Neural cell (in vitro differentiated cells): ENCODE measurements around the gene DTNBP1. TPM values are rescaled to one million over a fixed set of nuclear protein-coding genes. Genes with fewer than 3 reads are reported as not detected.

Experiments used
- H2AFZ ChIP-seq: fragments of 200-600, 300-800 bp; sonication (generic), shearing (Covaris generic); 2 replicates; pipeline ENCODE4 v1.6.0; 2014; ENCODE audit warnings: low read depth, mild to moderate bottlenecking, antibody characterized with exemption, low read length, moderate library complexity
- H3F3A ChIP-seq: fragments of 200-600 bp; shearing (Covaris generic); 2 replicates; pipeline ENCODE4 v1.6.1; 2016; ENCODE audit warnings: mild to moderate bottlenecking, moderate library complexity, mixed read lengths, antibody characterized with exemption, low read length; ENCODE audit not compliant: insufficient read depth, poor library complexity, severe bottlenecking
- H3K27ac ChIP-seq: fragments of 200-600, 300-800 bp; sonication (generic), shearing (Covaris generic); 2 replicates; pipeline ENCODE4 v1.5.1; 2014; ENCODE audit warnings: mild to moderate bottlenecking, low read length, moderate library complexity
- H3K27me3 ChIP-seq: fragments of 300-800, 200-600 bp; sonication (generic), shearing (Covaris generic); 2 replicates; pipeline ENCODE4 v1.6.0; 2014; ENCODE audit warnings: mild to moderate bottlenecking, low read depth, low read length, moderate library complexity; ENCODE audit not compliant: insufficient read depth
- H3K36me3 ChIP-seq: fragments of 300-800, 200-600 bp; sonication (generic), shearing (Covaris generic); 2 replicates; pipeline ENCODE4 v1.5.1; 2014; ENCODE audit warnings: mild to moderate bottlenecking, antibody characterized with exemption, low read length, moderate library complexity; ENCODE audit not compliant: insufficient read depth
- H3K4me2 ChIP-seq: fragments of 300-800, 200-600 bp; sonication (generic), shearing (Covaris generic); 2 replicates; pipeline ENCODE4 v1.6.0; 2014; ENCODE audit warnings: mild to moderate bottlenecking, low read length
- H3K4me3 ChIP-seq: fragments of 300-800, 200-600 bp; sonication (generic), shearing (Covaris generic); 2 replicates; pipeline ENCODE4 v1.5.1; 2014; ENCODE audit warnings: mild to moderate bottlenecking, low read length, moderate library complexity
- H3K79me2 ChIP-seq: fragments of 200-600 bp; shearing (Covaris generic); replicated peaks from 2 replicates; pipeline ENCODE4 v1.6.0; 2014; ENCODE audit warnings: mild to moderate bottlenecking, low read length, moderate library complexity; ENCODE audit not compliant: insufficient read depth
- H3K9ac ChIP-seq: fragments of 300-800, 200-600 bp; sonication (generic), shearing (Covaris generic); 2 replicates; pipeline ENCODE4 v1.6.1; 2016; ENCODE audit warnings: mild to moderate bottlenecking, low read length, mixed read lengths
- H3K9me2 ChIP-seq: fragments of 200-600 bp; shearing (Covaris generic); 2 replicates; pipeline ENCODE4 v1.6.1; 2016; ENCODE audit warnings: mild to moderate bottlenecking, low read length, mixed read lengths; ENCODE audit not compliant: insufficient read depth
- H3K9me3 ChIP-seq: fragments of 200-600, 300-800 bp; sonication (generic), shearing (Covaris generic); 2 replicates; pipeline ENCODE4 v1.6.1; 2016; ENCODE audit warnings: mild to moderate bottlenecking, mixed run types, low read length, moderate library complexity, mixed read lengths
- H4K20me1 ChIP-seq: fragments of 200-600 bp; shearing (Covaris generic); 2 replicates; pipeline ENCODE4 v1.6.1; 2016; ENCODE audit warnings: mild to moderate bottlenecking, mixed run types; ENCODE audit not compliant: insufficient read depth
- CTCF ChIP-seq: fragments of 450-650 bp; IDR thresholded peaks from 2 replicates; pipeline ENCODE4 v1.5.1; 2014; ENCODE audit warnings: antibody characterized with exemption, mild to moderate bottlenecking, moderate library complexity; ENCODE audit not compliant: poor library complexity, severe bottlenecking
- EZH2 ChIP-seq: fragments of 200-600, 300-800 bp; shearing (Covaris generic), sonication (generic); IDR thresholded peaks from 2 replicates; pipeline ENCODE4 v1.6.1; 2014; ENCODE audit warnings: antibody characterized with exemption, low read length, borderline replicate concordance, mild to moderate bottlenecking; ENCODE audit not compliant: insufficient read depth, poor library complexity, severe bottlenecking
- MXI1 ChIP-seq: fragments of 450-650 bp; conservative IDR thresholded peaks from 2 replicates; pipeline ENCODE4 v1.6.1; 2014; ENCODE audit warnings: antibody characterized with exemption, mild to moderate bottlenecking; ENCODE audit not compliant: poor library complexity, severe bottlenecking
- REST ChIP-seq: IDR thresholded peaks from 2 replicates; pipeline ENCODE4 v1.6.1; 2012; ENCODE audit warnings: borderline replicate concordance
- SMC3 ChIP-seq: fragments of 450-650 bp; conservative IDR thresholded peaks from 2 replicates; pipeline ENCODE4 v1.6.1; 2014; ENCODE audit warnings: antibody characterized with exemption, mild to moderate bottlenecking, moderate library complexity; ENCODE audit not compliant: poor library complexity
- polyA plus RNA-seq: library from polyadenylated mRNA; depleted of rRNA; stranded (reverse); fragments of >200 nt; gene quantifications from 2 replicates; pipeline ENCODE4 v1.2.3, GENCODE V29; 2014

Gene DTNBP1
- polyA plus RNA-seq, 1 donor from 2014 or later: 22.6 TPM

GRCh38 chr6:15513801-15514711, 148.8 kb downstream of the DTNBP1 start:
- Histone ChIP-seq H2AFZ (no peak overlapping the region), H3K79me2 (no peaks in the 10 kb centered on the region), H4K20me1 (no peaks in the 10 kb centered on the region), H3F3A (no peaks in the 10 kb centered on the region), H3K9me3 (no peaks in the 10 kb centered on the region), H3K9me2 (no peaks in the 10 kb centered on the region), H3K9ac (no peak overlapping the region), H3K27ac (no peak overlapping the region), H3K4me3 (no peak overlapping the region), H3K36me3 (peaks cover 11% of the 10 kb centered on the region), H3K27me3 (no peaks in the 10 kb centered on the region), H3K4me2 (no peak overlapping the region)
- no peak for TF ChIP-seq EZH2

GRCh38 chr6:15513131-15513771, 149.6 kb downstream of the DTNBP1 start:
- H4K20me1 ChIP-seq: no peaks in the 10 kb centered on the region
- H3K79me2 ChIP-seq: no peaks in the 10 kb centered on the region
- no peaks in the 10 kb centered on the region for H3K9me2 ChIP-seq
- H3F3A ChIP-seq: no peaks in the 10 kb centered on the region
- peaks cover 11% of the 10 kb centered on the region for H3K36me3 ChIP-seq
- H3K9ac ChIP-seq: no peak overlapping the region
- no peak overlapping the region for H2AFZ ChIP-seq
- no peak for TF ChIP-seq EZH2
- no peak for TF ChIP-seq REST
- no peak for TF ChIP-seq CTCF
- no peak for TF ChIP-seq SMC3
- TF ChIP-seq MXI1: no peak
- no peaks in the 10 kb centered on the region for H3K27me3 ChIP-seq
- H3K4me3 ChIP-seq: no peak overlapping the region
- H3K4me2 ChIP-seq: no peak overlapping the region
- H3K27ac ChIP-seq: no peak overlapping the region
- H3K9me3 ChIP-seq: no peaks in the 10 kb centered on the region
